NCI-H82 (cell line): ENCODE data around the gene BRPF3.
A peak's percentile ranks its signal among the peaks of the same experiment; 100 is the strongest.
"Not testable (repeated sequence)": the region's sequence is repeated elsewhere in the genome, so short reads cannot be mapped to it uniquely, and the experiment has no call there.

ENCODE experiments used
- DNase-seq: peaks from one replicate; lab custom pipeline; 2025; lab: John Stamatoyannopoulos, UW

The BRPF3 gene

DNA sequence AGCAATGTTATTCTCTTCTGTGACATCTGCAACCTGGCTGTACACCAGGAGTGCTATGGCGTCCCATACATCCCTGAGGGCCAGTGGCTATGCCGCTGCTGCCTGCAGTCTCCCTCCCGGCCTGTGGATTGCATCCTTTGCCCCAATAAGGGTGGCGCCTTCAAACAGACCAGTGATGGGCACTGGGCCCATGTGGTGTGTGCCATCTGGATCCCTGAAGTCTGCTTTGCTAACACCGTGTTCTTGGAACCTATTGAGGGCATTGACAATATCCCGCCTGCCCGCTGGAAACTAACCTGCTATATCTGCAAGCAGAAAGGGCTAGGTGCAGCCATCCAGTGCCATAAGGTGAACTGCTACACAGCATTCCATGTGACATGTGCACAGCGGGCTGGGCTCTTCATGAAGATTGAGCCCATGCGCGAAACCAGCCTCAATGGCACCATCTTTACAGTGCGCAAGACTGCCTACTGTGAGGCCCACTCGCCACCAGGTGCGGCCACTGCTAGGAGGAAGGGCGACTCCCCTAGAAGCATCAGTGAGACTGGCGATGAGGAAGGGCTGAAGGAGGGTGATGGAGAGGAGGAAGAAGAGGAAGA lies 4.6 kb downstream of the BRPF3 start:
- no peak for DNase-seq

DNA sequence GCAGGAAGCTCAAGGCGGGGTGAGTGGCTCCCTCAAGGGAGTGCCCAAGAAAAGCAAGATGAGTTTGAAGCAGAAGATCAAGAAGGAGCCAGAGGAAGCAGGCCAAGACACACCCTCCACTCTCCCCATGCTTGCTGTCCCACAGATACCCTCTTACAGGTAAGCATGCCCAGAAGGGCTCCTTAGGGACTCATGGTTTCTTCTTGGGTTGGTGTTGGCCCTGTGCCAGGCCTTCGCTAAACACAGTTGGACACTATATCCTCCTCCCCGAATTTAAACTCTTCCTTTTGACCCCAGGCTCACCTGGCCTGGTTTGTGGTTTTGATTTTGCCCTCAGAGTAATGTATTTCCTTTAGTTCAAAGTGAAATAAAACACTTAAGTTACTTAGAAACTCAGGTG lies 5.1 kb downstream of the BRPF3 start:
- DNase-seq, result no peak

DNA sequence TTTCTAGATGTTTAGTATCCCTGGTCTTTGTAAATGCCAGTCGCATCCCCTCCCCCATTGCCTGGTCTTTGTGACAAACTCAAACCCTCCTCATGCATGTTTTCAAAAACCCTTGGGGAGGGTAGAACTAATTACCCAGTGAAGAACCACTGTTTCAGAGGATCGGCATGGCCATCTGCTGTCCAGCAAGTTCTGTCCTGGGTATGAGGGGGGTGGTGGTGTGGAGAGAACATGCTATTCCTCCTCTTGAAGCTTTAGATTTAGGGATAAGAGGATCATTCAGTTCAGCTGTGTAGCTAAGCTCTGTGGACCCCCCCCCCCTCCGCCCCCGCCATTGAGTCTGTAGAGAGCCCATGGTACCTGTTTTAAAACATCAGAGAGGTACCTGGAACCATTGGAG lies 5.6 kb downstream of the BRPF3 start:
- peak; percentile 60 for DNase-seq

DNA sequence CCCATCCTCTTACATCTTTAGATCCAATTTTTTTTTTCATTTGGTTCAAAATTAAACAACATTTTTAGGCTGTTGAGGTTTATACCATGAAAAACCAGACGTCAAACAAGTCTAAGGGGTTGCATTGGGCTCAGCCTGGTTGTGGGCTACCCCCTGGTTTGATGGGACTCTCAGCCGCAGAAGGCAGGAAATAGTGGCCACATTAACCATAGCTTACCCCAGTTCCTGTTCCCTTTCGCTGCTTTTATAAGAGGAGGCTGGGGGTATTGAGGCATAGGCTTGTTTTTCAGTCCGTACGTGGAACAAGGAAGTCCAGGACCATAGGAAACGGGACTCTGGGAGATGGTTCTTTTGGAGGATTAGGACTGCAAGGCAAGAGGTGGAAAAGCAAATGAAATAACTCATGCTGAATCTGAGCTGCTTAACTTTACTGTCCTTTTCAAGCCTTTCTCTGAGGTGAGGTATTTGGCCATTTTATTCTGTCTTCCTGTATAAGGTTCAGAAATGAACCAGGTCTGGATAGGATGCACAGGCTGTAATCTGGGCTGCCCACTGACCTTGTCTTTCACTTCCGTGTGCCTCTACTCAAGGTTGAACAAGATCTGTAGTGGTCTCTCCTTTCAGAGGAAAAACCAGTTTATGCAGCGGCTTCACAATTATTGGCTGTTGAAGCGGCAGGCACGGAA lies 7.7 kb downstream of the BRPF3 start:
- no peak for DNase-seq

DNA sequence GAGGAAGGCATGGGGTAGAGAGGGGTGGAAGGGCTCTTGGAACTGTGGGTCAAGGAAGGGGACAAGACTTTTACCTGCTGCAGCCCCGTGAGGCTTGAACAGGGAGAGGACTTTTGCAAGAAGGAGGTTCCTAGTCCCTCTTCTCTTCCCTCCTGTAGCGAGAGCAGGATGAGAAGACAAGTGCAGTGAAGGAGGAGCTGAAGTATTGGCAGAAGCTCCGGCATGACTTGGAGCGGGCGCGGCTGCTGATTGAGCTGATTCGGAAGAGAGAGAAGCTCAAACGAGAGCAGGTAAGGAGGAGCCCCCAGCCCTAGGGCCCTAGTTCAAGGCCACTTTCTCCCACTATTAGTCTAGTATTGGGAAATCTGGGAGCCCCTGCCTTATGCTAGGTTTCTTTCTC lies 10.6 kb downstream of the BRPF3 start:
- no peak for DNase-seq

DNA sequence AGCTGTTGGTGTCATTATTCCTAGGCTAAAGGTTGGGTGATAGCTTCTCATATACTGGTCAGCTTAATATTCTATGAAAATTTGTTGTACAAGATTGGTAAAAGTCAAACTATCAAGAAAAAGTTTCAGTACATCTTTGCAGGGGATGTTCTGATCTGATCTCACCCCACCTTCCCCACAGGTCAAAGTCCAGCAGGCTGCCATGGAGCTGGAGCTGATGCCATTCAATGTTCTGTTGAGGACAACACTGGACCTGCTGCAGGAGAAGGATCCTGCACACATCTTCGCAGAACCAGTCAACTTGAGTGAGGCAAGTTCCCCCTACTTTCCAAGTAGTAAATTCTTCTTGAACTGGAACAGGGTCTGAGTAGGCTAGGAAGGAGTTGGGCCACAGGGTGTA lies 13.1 kb downstream of the BRPF3 start:
- no peak for DNase-seq

DNA sequence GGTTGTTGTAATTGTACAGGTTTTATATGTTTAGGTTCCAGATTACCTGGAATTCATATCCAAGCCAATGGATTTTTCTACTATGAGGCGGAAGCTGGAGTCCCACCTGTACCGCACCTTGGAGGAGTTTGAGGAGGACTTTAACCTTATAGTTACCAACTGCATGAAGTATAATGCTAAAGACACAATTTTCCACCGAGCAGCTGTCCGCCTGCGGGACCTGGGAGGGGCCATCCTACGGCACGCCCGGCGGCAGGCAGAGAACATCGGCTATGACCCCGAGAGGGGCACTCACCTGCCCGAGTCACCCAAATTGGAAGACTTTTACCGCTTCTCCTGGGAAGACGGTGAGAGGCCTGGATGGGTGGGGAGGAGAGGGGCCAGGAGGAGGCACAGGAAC lies 13.6 kb downstream of the BRPF3 start:
- DNase-seq, result no peak

DNA sequence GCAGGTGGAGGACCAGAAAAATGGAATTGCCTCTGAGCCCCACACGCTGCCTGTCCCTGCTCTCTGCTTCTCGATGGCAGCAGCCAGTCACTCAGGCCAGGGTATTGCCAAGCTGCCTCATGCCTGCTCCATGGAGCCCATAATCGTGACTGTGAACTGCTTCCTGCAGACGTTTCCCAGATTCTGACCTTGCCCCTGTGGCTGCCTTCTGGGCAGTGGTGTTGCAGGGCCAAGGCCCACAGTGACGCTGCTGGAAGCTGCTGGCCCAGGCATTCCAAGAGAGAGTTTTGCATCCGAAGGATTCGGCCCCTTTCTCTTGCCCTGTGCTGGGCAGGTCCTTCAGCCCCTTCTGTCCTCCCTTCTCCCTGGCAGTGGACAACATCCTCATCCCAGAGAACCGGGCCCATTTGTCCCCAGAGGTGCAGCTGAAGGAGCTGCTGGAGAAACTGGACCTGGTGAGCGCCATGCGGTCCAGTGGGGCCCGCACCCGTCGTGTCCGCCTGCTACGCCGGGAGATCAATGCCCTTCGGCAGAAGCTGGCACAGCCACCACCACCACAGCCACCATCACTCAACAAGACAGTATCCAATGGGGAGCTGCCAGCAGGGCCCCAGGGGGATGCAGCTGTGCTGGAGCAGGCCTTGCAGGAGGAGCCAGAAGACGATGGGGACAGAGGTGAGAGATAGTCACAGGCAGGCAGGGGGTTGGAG lies 14.5 kb downstream of the BRPF3 start:
- DNase-seq, result no peak

DNA sequence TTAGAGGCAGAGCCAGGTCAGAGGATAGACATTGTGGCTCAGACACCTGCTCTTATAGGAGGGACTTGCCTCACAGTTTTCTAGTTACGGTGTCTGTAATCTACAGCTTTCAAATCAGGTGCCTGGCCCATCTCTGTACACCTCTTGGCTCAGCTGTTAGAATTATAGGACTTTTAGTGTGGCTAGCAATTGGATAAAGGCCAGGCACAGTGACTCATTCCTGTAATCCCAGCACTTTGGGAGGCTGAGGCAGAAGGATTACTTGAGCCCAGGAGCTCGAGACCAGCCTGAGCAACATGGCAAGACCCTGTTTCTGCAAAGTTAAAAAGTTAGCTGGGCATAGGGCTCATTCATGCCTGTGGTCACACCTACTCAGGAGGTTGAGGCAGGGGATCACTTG lies 20.0 kb downstream of the BRPF3 start:
- peak; percentile 22 for DNase-seq

DNA sequence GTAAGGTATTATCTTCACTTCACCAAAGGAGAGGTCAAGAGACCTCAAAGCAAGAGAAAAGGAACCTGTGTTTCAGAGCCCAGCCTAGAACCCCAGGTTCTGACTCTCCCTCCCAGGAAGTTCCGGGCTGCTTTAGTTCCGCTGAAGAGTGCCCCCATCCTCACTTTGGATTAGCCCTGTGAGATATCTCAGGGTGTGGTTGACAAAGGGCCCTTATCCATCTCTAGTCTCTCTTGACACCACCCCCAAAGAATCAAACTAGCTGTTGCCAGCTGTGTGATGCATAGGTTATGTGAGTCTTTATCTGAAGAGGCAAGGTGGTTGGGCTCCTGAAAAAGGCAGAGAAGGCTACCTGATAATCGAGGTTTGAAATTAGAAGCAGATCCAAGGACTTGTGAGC lies 20.6 kb downstream of the BRPF3 start:
- no peak for DNase-seq

DNA sequence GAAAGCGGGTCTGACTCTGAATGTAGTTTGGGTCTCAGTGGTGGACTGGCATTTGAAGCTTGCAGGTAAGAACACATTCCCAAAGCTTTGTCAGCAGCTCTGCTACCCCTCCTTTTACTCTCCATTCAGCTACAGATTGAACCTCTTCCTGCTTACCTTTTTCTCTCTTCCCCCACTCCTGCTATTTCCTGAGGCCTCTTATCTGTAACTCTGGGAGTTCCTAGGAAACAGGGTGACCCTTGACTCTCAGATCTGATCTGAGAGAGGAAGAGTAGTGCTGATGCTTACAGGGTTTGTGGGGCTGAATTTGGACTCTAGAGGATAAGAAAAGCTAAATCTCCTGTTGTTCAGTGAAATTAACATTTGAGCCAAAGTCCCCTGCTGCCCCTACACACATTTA lies 21.4 kb downstream of the BRPF3 start:
- DNase-seq, result no peak

DNA sequence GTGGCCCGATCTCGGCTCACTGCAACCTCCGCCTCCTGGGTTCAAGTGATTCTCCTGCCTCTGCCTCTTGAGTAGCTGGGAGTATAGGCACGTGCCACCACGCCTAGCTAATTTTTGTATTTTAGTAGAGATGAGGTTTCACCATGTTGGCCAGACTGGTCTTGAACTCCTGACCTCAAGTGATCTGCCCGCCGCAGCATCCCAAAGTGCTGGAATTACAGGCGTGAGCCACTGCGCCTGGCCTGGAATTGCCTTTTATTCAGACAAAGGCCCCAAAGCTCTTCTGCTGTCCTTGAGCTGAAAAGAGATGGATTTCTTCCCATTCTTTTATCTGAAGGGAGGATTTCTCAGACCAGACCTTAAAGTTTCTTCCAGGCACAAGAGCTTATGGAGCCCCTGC lies 22.0 kb downstream of the BRPF3 start:
- not testable (repeated sequence) for DNase-seq

DNA sequence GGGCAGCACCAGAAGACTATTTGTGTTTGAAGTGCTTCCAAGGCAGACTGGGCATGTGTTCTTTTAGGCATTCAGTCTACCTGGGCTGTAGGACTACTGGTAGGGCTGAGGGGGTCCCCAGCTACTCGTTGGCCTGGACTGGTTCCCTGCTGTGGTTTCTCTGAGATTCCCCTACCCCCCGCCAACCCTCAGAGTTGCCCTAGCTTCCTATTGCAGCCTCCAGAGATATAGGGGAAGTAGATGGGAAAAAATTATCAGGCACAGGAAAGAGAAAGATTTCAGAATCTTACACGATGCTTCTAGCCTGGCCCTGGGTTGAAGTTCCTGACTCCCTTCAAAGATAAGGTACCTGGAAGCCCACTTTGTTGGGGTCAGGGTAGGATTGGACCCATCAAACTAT lies 22.5 kb downstream of the BRPF3 start:
- DNase-seq, result no peak

DNA sequence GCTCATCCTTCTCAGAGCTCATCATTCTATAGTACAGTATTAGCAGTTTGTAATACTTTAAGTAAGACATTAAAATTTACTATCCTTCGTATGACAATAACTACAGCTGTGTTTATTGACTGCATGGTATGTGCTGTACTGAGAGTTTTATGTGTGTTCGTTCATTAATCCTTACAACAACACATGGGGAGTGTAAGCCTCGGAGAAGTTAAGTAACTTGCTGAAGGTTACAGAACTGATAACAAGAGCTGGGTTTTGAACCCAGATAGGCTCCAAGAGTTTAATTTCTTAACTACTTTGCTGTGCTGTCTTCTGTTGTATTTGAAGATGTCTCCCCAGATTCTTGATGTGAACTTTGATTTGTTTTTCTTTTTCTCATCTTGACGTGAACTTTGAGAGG lies 23.7 kb downstream of the BRPF3 start:
- DNase-seq, result no peak

DNA sequence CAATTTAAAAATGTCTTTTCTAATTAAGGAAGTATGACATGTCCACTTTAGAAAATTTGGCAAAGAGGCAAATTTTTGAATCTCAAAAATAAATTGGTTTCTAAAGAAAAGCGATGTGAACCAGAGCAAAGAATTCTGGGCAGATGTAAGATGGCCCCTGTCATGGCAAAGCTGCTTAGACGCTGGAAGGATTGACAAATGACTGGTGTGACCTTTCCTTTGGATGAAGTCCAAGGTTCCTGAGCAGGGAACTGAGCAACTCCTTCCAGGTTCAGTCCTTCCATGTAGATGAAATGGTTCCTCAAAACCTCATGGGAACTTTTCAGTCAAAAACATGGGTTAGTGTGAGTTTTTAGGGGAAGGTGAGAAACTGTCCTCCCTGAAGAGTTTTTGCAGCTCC lies 25.1 kb downstream of the BRPF3 start:
- peak; percentile 51 for DNase-seq

DNA sequence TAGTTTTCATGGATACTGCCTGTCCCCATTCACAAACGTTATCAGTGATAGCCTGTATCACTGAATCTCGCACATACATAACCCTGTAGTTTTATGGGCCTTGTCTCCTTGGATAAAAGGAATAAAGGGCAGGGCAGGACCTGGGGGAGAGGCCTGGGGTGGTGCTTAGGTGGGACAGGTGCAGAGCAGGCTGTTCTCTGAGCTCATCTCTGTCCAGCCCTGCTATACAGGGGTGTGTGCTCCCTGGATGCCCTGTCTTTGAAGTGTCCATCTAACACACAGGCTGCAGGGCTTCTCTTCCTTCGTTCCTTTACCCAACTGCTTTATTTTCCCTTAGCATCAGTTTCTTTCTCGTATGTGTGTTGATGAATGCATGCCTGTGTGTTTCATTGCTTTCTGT lies 26.4 kb downstream of the BRPF3 start:
- no peak for DNase-seq

DNA sequence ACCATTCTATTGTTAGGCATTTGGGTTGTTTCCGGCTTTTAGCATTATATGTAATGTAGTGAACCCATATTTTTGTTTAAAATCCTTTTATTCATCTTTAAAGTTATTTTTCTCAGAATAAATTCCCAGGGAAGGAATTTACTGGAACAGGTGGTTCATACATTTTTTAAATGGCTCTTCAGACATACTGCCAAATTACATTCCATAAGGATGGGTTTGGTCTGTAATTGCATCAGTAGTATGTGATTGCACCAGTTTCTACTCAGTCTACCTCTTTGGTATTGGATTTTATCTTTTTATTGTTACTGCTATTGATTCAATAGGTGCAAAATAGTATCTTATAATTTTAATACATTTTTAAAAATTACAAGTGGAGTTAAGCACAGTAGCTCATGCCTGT lies 27.2 kb downstream of the BRPF3 start:
- DNase-seq, result no peak

DNA sequence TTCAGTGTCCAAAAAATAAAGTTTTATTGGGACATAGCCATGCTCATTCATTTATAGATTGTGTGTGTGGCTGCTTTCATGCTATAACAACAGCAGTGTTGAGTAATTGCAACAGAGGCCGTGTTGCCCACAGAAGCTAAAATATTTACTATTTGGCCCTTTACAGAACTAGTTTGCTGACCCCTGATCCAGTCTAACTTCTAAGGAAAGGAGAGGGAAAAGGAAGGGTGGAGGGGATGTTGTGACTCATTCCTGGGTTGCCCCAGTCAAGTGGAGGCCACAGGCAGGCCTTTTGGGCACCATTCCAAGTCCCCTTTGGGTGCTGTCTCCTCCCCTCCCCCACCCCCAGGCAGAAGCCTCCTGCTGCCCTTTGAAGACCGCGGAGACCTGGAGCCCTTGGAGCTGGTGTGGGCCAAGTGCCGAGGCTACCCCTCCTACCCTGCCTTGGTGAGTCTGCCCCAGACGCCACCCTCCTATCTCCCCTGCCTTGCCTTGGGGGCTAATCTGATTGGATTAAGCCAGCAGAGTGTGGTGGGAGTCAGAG lies 28.4 kb downstream of the BRPF3 start:
- peak; percentile 93 for DNase-seq

DNA sequence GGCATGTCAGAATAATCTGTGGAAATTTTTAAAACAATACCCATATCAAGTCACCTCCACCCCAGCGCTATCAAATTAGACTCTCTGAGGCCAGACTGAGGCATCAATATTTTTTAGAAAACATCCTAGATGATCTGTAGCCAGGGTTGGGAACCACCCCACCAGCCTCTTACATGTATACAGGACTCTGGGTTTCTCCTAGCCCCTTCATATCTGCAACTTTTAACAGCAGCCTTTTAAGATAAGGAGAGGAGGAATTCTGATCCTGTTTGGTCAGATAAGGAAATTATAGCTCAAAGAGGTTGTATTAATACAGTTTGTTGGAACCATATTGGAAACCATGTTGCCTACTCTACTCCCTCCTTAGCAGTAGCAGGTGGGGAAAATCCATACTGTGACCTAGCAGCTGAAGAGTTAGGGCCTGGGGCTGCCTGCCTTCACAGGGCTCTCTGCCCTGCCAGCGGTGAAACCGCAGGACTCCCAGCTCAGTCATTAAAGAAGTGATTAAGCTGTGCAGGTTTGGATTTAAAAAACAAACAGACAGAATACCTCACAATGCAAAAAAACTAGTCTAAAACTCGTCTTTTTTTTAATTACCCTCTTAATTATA lies 30.0 kb downstream of the BRPF3 start:
- DNase-seq, result peak; percentile 42

DNA sequence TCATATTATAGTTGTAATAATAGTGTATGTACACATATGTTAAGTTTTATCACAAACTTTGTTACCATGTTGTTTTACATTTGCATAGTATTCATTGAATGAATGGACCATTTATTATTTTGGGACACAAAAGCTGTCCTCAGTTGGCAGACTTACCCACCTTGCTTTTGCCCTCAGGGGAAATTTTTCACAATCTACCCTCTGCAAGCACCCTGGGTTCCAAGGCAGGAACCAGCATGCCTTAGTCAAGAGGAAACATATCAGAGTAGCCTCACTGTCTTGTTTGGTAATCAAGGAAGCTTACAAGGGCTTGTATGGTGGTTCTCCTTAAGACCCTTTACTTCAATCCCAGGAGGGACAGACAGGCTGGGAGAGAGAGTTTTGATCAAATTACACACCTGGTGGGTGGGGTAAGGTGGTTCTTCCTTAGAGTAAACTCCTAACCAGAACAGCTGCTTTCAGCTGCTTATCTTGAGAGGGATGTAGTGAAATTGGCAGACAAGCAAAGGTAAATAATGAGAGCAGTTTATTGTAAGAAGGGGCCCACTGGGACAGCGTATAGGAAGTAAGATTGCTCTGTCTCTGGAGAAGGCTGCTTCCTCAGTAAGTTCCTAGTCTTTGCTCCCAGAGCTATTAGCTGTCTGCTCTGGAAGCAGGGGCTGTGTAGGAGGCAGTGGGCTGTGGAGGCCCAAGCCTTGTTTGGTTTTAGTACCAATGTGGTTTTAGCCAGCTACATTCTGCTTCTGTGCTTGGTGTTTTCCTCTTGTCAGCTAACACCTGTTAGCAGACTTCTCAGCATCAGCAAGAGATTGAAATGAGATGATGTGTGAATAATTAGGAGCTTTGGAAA lies 31.1 kb downstream of the BRPF3 start:
- peak; percentile 78 for DNase-seq

DNA sequence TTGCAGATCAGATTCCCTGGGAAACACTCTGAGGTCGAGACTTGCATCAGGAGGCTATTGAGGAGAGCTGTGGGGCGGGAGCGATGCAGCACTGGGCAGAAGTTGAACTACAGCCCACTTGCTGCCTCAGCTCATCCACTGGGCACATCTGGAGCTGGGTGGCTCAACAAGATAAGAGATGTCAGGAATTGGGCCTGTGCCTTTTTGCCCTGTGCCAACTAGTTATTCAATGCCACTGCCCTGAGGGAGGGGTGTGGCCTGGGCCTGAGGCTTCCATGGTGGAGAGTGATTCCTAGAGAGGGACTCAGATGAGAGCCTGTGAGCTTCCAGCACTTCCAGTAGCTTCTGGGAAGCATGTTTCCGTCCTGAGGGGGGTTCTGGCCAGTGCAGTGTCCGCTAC lies 32.7 kb downstream of the BRPF3 start:
- peak; percentile 67 for DNase-seq

DNA sequence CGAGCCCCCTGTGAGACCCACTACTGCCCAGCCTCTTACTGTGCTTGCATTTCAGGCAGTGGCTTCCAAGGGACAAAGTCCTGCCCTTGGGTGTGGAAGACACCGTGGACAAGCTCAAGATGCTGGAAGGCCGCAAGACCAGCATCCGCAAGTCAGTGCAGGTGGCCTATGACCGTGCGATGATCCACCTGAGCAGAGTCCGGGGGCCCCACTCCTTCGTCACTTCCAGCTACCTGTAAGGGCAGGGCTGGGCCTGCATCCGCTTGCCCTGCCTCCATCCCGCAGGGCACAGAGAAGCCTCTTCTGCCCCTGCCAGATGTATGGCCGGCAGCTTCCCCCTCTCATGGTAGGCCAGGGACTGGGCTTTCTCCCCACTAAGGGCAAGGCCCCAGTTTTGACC lies 33.8 kb downstream of the BRPF3 start:
- no peak for DNase-seq
